ENCODE results near the gene CPED1. TPM values are rescaled to one million over a fixed set of nuclear protein-coding genes. Genes with fewer than 3 reads are reported as not detected.

The CPED1 gene
- total RNA-seq, 1 donor from 2014 or later = 27.3 TPM

GRCh38 chr7:121305109-121305508 lies 316.6 kb downstream of the CPED1 start:
- peaks cover 9% of the 10 kb centered on the region for H3K4me1 ChIP-seq
- TF ChIP-seq, protein P1, sequence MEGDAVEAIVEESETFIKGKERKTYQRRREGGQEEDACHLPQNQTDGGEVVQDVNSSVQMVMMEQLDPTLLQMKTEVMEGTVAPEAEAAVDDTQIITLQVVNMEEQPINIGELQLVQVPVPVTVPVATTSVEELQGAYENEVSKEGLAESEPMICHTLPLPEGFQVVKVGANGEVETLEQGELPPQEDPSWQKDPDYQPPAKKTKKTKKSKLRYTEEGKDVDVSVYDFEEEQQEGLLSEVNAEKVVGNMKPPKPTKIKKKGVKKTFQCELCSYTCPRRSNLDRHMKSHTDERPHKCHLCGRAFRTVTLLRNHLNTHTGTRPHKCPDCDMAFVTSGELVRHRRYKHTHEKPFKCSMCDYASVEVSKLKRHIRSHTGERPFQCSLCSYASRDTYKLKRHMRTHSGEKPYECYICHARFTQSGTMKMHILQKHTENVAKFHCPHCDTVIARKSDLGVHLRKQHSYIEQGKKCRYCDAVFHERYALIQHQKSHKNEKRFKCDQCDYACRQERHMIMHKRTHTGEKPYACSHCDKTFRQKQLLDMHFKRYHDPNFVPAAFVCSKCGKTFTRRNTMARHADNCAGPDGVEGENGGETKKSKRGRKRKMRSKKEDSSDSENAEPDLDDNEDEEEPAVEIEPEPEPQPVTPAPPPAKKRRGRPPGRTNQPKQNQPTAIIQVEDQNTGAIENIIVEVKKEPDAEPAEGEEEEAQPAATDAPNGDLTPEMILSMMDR (IDR thresholded peaks at IDR 0.05) = no peak
- TF ChIP-seq POLR2A (IDR thresholded peaks at IDR 0.05) = no peak
- no peak for TF ChIP-seq POLR2AphosphoS5 (IDR thresholded peaks at IDR 0.05; ENCODE audit: insufficient read depth in 1 of 2, low read depth in 1 of 2)
- H3K27me3 ChIP-seq = no peaks in the 10 kb centered on the region
- no peak overlapping the region for H3K4me3 ChIP-seq
- no peaks in the 10 kb centered on the region for H3K9me3 ChIP-seq
- H3K36me3 ChIP-seq = no peaks in the 10 kb centered on the region
- intact Hi-C loops (cut with DNase I) = no loop called here
- no peak overlapping the region for H3K27ac ChIP-seq
- no peak for DNase-seq (ENCODE audit: extremely low spot score in 2 of 2)

DNA sequence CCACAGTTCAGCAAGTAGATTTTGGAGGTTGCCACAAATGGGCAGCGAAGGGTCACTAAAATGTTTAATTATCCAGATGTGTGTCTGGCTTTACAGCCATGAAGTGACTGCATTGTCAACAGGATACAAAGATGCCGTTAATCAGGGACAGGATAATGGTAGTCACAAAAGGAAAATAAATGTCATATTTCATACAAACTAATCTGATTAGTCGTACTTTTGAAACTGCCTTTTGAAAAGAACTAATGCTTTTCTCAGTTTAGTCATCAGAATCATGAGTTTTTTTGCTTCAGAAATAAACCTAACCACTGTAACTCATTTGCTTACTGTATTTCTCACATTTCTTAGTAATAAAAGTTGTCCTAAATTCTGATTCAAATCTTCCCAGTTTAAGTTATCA lies 318.1 kb downstream of the CPED1 start:
- TF ChIP-seq, protein P1 (IDR thresholded peaks at IDR 0.05) = no peak
- TF ChIP-seq POLR2AphosphoS5 (IDR thresholded peaks at IDR 0.05; ENCODE audit: insufficient read depth in 1 of 2, low read depth in 1 of 2) (no peak), POLR2A (IDR thresholded peaks at IDR 0.05) (no peak)
- intact Hi-C loops (cut with DNase I) = no loop called here

DNA sequence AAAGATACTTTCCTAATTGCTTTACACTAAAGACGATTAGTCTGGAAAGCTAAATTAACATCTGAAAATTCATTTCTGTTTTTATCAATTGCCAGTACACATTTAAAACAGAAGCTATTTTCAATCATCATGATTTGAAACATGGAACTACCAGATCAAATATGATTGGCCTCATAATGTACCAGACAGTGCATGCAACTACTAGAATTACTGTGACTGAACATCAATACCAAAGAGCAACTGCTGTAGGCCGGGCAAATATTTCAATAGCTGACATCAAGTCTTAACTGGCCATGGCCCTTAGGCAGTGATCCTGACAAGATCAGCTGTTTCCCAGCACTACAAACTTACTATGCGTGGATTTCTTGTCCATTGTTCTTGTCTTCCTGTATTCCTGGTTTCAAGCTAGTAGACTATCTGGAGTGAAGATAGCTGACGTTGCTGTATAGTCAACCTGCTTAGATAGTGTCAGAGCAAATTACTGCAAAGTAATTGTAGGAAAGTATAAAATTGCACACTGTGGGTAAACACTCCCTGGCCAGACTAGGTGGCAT lies 318.6 kb downstream of the CPED1 start:
- intact Hi-C loops (cut with DNase I) = no loop called here
- H3K36me3 ChIP-seq = no peaks in the 10 kb centered on the region

More for the DNA sequence above, 318.1 kb downstream of the CPED1 start:
- H3K36me3 ChIP-seq = no peaks in the 10 kb centered on the region
- no peak overlapping the region for H3K4me3 ChIP-seq
- DNase-seq (ENCODE audit: extremely low spot score in 2 of 2) = no peak
- no peak overlapping the region for H3K27ac ChIP-seq
- no peaks in the 10 kb centered on the region for H3K27me3 ChIP-seq
- no peaks in the 10 kb centered on the region for H3K9me3 ChIP-seq
- no peaks in the 10 kb centered on the region for H3K4me1 ChIP-seq

DNA sequence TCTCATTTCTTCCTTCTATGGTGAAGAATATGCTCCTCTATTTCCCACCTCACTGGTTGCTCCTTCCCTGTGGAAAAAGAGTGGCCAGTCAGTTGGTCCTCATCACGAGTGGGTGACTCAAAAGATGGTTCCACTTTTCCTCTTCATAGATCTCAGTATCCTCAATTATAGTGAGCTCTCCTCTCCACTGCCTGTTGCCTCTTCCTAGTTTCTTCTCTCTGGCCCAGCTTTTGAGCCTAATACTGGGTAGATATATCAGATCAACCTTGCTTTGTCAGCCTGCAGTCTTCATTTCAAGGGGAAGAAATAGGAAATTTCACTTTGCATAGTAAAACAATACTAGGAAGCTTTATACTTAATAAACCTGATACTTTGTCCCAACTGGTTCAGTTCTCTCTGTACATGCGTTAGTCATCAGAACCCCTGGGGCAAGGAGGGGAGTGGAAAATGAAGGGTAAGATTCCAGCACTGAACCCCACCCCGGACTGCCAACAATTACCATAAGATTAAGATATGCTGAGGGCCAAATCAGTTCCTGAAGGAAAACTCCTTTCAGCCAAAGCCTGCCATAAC lies 324.8 kb downstream of the CPED1 start:
- DNase-seq (ENCODE audit: extremely low spot score in 2 of 2) = no peak
- H3K4me3 ChIP-seq = no peak overlapping the region
- peaks cover 21% of the 10 kb centered on the region for H3K4me1 ChIP-seq
- intact Hi-C loops (cut with DNase I) = no loop called here
- H3K9me3 ChIP-seq = no peaks in the 10 kb centered on the region
- no peaks in the 10 kb centered on the region for H3K27me3 ChIP-seq
- H3K27ac ChIP-seq = peak overlapping the region; percentile 5
- H3K36me3 ChIP-seq = no peaks in the 10 kb centered on the region
- TF ChIP-seq POLR2A (IDR thresholded peaks at IDR 0.05) = no peak
- TF ChIP-seq, protein P1 (IDR thresholded peaks at IDR 0.05) = no peak
- TF ChIP-seq POLR2AphosphoS5 (IDR thresholded peaks at IDR 0.05; ENCODE audit: insufficient read depth in 1 of 2, low read depth in 1 of 2) = no peak

More for the DNA sequence above, 318.6 kb downstream of the CPED1 start:
- DNase-seq (ENCODE audit: extremely low spot score in 2 of 2) = no peak
- no peak overlapping the region for H3K27ac ChIP-seq
- H3K4me3 ChIP-seq = no peak overlapping the region
- TF ChIP-seq, protein P1 (IDR thresholded peaks at IDR 0.05) = no peak
- TF ChIP-seq POLR2AphosphoS5 (IDR thresholded peaks at IDR 0.05; ENCODE audit: insufficient read depth in 1 of 2, low read depth in 1 of 2) = peak in 1 of 2 donors; percentile 54
- H3K27me3 ChIP-seq = no peaks in the 10 kb centered on the region
- H3K9me3 ChIP-seq = no peaks in the 10 kb centered on the region
- no peaks in the 10 kb centered on the region for H3K4me1 ChIP-seq

All from vagina (tissue), 2 donors.